ENCODE results near the gene CHFR.

- TF ChIP-seq POLR2A (IDR thresholded peaks at IDR 0.05) (no peak), POLR2AphosphoS5 (IDR thresholded peaks at IDR 0.05; ENCODE audit: insufficient read depth in 1 of 2, low read depth in 1 of 2) (no peak), CTCF (IDR thresholded peaks at IDR 0.05) (no peak)
Observed at GRCh38 chr12:132872073-132872855, 15.1 kb downstream of the CHFR start.

Measured in vagina (tissue), 2 donors.